GM13976 (cell line): Measurements from ENCODE around the gene GPR156.

Experiments used
- DNase-seq: peaks from one replicate; pipeline ENCODE4 v3.0.0; 2012; ENCODE audit warnings: low spot score
- in situ Hi-C: fragments of 300-500 bp; cut with MboI; formaldehyde crosslinking; loops from one replicate; pipeline ENCODE4 v1.12.0; 2022; ENCODE audit warnings: low sequenced_read_pairs, mixed read lengths, inconsistent platforms; ENCODE audit not compliant: unreplicated experiment
- TF ChIP-seq, protein P1 (sequence below): IDR thresholded peaks from 2 replicates; pipeline ENCODE4 v1.5.1; 2012; ENCODE audit warnings: borderline replicate concordance, mild to moderate bottlenecking; ENCODE audit not compliant: insufficient read depth; ENCODE audit errors: extremely low read depth, missing control alignments, control extremely low read depth

GPR156 gene

GRCh38 chr3:120311863-120312794 lies 27.1 kb upstream of the GPR156 start:
- in situ Hi-C loops: no loop called here
- TF ChIP-seq, protein P1, sequence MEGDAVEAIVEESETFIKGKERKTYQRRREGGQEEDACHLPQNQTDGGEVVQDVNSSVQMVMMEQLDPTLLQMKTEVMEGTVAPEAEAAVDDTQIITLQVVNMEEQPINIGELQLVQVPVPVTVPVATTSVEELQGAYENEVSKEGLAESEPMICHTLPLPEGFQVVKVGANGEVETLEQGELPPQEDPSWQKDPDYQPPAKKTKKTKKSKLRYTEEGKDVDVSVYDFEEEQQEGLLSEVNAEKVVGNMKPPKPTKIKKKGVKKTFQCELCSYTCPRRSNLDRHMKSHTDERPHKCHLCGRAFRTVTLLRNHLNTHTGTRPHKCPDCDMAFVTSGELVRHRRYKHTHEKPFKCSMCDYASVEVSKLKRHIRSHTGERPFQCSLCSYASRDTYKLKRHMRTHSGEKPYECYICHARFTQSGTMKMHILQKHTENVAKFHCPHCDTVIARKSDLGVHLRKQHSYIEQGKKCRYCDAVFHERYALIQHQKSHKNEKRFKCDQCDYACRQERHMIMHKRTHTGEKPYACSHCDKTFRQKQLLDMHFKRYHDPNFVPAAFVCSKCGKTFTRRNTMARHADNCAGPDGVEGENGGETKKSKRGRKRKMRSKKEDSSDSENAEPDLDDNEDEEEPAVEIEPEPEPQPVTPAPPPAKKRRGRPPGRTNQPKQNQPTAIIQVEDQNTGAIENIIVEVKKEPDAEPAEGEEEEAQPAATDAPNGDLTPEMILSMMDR: no peak
- DNase-seq: no peak

GRCh38 chr3:120306519-120307455 lies 21.8 kb upstream of the GPR156 start:
- in situ Hi-C loops: no loop called here
- TF ChIP-seq, protein P1: no peak
- no peak for DNase-seq

DNA sequence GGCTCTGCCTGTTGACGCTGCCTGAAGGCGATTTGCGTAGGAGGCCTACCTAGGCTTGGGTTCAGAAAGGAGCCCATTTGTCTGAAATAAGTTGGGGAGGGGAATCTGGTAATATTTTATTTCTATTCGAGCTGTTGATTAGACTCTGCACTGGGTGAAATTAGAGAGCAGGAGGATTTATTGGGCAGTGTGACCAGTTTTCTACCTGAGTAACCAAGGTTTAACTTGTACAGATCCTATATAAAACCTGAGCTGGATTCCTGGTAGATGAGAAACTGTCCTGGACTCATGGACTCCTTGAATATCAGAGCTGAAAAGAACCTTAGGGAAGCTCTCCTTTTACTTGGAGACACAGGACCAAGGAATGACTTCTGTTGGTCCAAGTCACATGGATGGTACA lies 19.6 kb upstream of the GPR156 start:
- no peak for DNase-seq
- in situ Hi-C loops: no loop called here

GRCh38 chr3:120302361-120302760 lies 17.3 kb upstream of the GPR156 start:
- TF ChIP-seq, protein P1: no peak
- no peak for DNase-seq
- in situ Hi-C loops: no loop called here

More for the DNA sequence above, 19.6 kb upstream of the GPR156 start:
- TF ChIP-seq, protein P1: no peak

- TF ChIP-seq, protein P1: no peak
- in situ Hi-C loops: no loop called here
- no peak for DNase-seq
These were observed 15.9 kb upstream of the GPR156 start for GRCh38 chr3:120300971-120301370.

- no peak for DNase-seq
- TF ChIP-seq, protein P1: no peak
- in situ Hi-C loops: no loop called here
These were observed 14.4 kb upstream of the GPR156 start for GRCh38 chr3:120299403-120299802.
